OCI-LY7 (cell line): Measurements from ENCODE around the gene ZMIZ1.

ENCODE experiments used
- EZH2phosphoT487 ChIP-seq: fragments of 200-600 bp; sonication (generic); IDR thresholded peaks from 2 replicates; pipeline ENCODE4 v1.6.1; 2018; ENCODE audit warnings: low read depth, borderline replicate concordance, mild to moderate bottlenecking, mixed run types, antibody characterized with exemption, low read length, moderate library complexity, mixed read lengths
- TF ChIP-seq, protein P1 (sequence below): fragments of 200-600 bp; sonication (generic); conservative IDR thresholded peaks from 2 replicates; pipeline ENCODE4 v1.5.1; 2014; ENCODE audit warnings: mild to moderate bottlenecking, antibody characterized with exemption, low read length, moderate library complexity, mixed read lengths

DNA sequence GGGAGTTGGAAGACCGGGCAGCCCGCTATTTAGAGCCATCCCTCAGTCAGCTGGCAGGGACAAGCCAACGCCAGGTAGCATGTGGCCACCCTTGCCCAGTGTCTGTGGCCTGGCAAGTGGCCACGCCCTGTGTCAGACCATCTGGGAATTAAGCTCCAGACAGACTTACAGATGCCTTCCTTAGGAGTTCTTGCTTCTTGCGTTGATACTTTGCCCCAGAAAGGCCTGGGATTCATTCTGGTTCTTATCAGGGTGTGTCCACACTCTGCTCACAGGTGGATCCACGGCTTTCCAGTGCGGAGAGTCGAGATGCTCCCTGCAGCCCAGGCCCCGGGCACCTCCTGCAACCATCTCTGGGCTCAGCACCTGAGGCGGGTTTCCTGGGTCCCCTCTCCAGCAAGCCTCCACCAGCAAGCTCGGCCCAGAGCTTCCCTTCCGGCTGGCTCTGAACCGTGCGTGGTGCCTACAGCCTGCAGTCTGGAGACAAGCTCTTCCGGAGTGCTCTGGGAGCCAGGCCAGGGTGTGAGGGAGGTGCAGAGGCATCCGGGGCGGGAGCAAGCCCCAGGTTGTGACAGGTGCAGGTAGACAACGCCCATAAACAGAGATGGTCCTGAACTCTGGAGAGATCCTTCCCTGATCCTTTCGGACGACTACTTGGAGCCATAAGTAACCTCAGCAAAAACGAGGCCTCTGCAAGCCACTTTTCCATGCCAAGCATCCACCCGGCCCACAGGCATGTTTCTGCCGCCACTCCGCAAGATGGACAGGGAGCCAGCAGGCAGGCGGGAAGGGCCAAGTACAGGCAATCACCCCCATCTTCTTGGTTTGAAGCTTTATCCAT is 246.2 kb downstream of the ZMIZ1 start:
- TF ChIP-seq, protein P1, sequence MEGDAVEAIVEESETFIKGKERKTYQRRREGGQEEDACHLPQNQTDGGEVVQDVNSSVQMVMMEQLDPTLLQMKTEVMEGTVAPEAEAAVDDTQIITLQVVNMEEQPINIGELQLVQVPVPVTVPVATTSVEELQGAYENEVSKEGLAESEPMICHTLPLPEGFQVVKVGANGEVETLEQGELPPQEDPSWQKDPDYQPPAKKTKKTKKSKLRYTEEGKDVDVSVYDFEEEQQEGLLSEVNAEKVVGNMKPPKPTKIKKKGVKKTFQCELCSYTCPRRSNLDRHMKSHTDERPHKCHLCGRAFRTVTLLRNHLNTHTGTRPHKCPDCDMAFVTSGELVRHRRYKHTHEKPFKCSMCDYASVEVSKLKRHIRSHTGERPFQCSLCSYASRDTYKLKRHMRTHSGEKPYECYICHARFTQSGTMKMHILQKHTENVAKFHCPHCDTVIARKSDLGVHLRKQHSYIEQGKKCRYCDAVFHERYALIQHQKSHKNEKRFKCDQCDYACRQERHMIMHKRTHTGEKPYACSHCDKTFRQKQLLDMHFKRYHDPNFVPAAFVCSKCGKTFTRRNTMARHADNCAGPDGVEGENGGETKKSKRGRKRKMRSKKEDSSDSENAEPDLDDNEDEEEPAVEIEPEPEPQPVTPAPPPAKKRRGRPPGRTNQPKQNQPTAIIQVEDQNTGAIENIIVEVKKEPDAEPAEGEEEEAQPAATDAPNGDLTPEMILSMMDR = no peak
- TF ChIP-seq EZH2phosphoT487 = no peak
